Measurements from ENCODE around the gene STARD9. TPM values are rescaled to one million over a fixed set of nuclear protein-coding genes. Genes with fewer than 3 reads are reported as not detected.

STARD9 gene
- total and polyA plus RNA-seq, 2 experiments from 2014 or later: 1.8 to 6.2 TPM

- ATAC-seq (peak; percentile 92), DNase-seq (ENCODE audit: low spot score) (peak; percentile 80)
- H3K27me3 ChIP-seq (ENCODE audit: insufficient read depth): no peaks in the 10 kb centered on the region
- Mint-ChIP-seq H3K4me3 (no peak overlapping the region), H3K36me3 (ENCODE audit: low read depth) (no peaks in the 10 kb centered on the region), H3K27me3 (ENCODE audit: insufficient read depth, low read depth, poor library complexity) (no peaks in the 10 kb centered on the region), H3K4me1 (peaks cover 22% of the 10 kb centered on the region), H3K9me3 (no peaks in the 10 kb centered on the region), H3K27ac (peak overlapping the region; percentile 81)
- H4K20me1 ChIP-seq (replicated peaks; ENCODE audit: insufficient read depth): no peaks in the 10 kb centered on the region
- H3K9me2 ChIP-seq (ENCODE audit: insufficient read depth): no peaks in the 10 kb centered on the region
- H3K4me1 ChIP-seq (ENCODE audit: insufficient read depth): peaks cover 14% of the 10 kb centered on the region
- H3K4me2 ChIP-seq: no peak overlapping the region
- H2AFZ ChIP-seq: no peak overlapping the region
- H3K27ac ChIP-seq (ENCODE audit: low read depth): peak overlapping the region; percentile 81
- no peak for TF ChIP-seq ETS1 (IDR thresholded peaks at IDR 0.05)
- no peak for TF ChIP-seq CTCF (conservative IDR thresholded peaks at IDR 0.05; ENCODE audit: low read depth in 2 of 2)
- peak; percentile 17; the same call in 1 of the 2 replicates for TF ChIP-seq CREB1 (CRISPR knock-in tag; IDR thresholded peaks at IDR 0.05; ENCODE audit: low read depth)
- TF ChIP-seq NANOG (IDR thresholded peaks at IDR 0.05; ENCODE audit: borderline replicate concordance): peak; percentile 53; the same call in 1 of the 2 replicates
- no peak for TF ChIP-seq JUNB (IDR thresholded peaks at IDR 0.05; ENCODE audit: unreplicated experiment)
- peak; percentile 82 for TF ChIP-seq ZNF462 (CRISPR knock-in tag; IDR thresholded peaks at IDR 0.05)
- TF ChIP-seq STAT1 (IDR thresholded peaks at IDR 0.05; ENCODE audit: unreplicated experiment): no peak
- no peak for TF ChIP-seq REST (IDR thresholded peaks at IDR 0.05; ENCODE audit: unreplicated experiment)
- no peak for TF ChIP-seq EZH2phosphoT487 (IDR thresholded peaks at IDR 0.05; ENCODE audit: unreplicated experiment)
- no peaks in the 10 kb centered on the region for H3F3A ChIP-seq (replicated peaks; ENCODE audit: low read depth)
- H3K4me3 ChIP-seq: no peak overlapping the region
- H3K36me3 ChIP-seq (ENCODE audit: insufficient read depth): no peaks in the 10 kb centered on the region
- no peaks in the 10 kb centered on the region for H3K79me2 ChIP-seq (replicated peaks; ENCODE audit: insufficient read depth)
These were observed 44.4 kb downstream of the STARD9 start for GRCh38 chr15:42619656-42620371.

Measured in GM23338 (cell line).